ENCODE measurements around the gene NEMP2.

The NEMP2 gene

GRCh38 chr2:190467575-190468083 is 66.9 kb downstream of the NEMP2 start:
- ATAC-seq = peak; percentile 25; the same call in 1 of the 3 replicates
- TF ChIP-seq ZFP3 (CRISPR knock-in tag; IDR thresholded peaks at IDR 0.05) (no peak), ISL1 (CRISPR knock-in tag; IDR thresholded peaks at IDR 0.05) (no peak), TSHZ2 (CRISPR knock-in tag; IDR thresholded peaks at IDR 0.05) (no peak), TOX (CRISPR knock-in tag; IDR thresholded peaks at IDR 0.05; ENCODE audit: borderline replicate concordance) (no peak), CREB5 (CRISPR knock-in tag; IDR thresholded peaks at IDR 0.05; ENCODE audit: low read depth) (no peak), RARB (CRISPR knock-in tag; IDR thresholded peaks at IDR 0.05) (no peak), PPARA (CRISPR knock-in tag; IDR thresholded peaks at IDR 0.05; ENCODE audit: borderline replicate concordance) (no peak), ZFP30 (CRISPR knock-in tag; IDR thresholded peaks at IDR 0.05) (no peak), CSDC2 (CRISPR knock-in tag; IDR thresholded peaks at IDR 0.05) (no peak), ZNF70 (CRISPR knock-in tag; IDR thresholded peaks at IDR 0.05) (no peak), OSR1 (CRISPR knock-in tag; IDR thresholded peaks at IDR 0.05) (no peak), ESRRG (CRISPR knock-in tag; IDR thresholded peaks at IDR 0.05) (no peak), ARNTL (CRISPR knock-in tag; IDR thresholded peaks at IDR 0.05; ENCODE audit: borderline replicate concordance, low read depth) (no peak), ZC3H10 (CRISPR knock-in tag; IDR thresholded peaks at IDR 0.05) (no peak)

GRCh38 chr2:190466819-190467446 is 67.6 kb downstream of the NEMP2 start:
- peak; percentile 14 for ATAC-seq
- TF ChIP-seq ZNF70 (CRISPR knock-in tag; IDR thresholded peaks at IDR 0.05) (no peak), CSRNP3 (CRISPR knock-in tag; IDR thresholded peaks at IDR 0.05) (no peak), ZC3H10 (CRISPR knock-in tag; IDR thresholded peaks at IDR 0.05) (no peak), TCF4 (CRISPR knock-in tag; IDR thresholded peaks at IDR 0.05; ENCODE audit: borderline replicate concordance) (no peak), ARNTL (CRISPR knock-in tag; IDR thresholded peaks at IDR 0.05; ENCODE audit: borderline replicate concordance, low read depth) (no peak), SNAI2 (CRISPR knock-in tag; IDR thresholded peaks at IDR 0.05) (no peak), ZFP30 (CRISPR knock-in tag; IDR thresholded peaks at IDR 0.05) (no peak), ZFP3 (CRISPR knock-in tag; IDR thresholded peaks at IDR 0.05) (no peak), ESRRG (CRISPR knock-in tag; IDR thresholded peaks at IDR 0.05) (no peak), POU6F1 (CRISPR knock-in tag; IDR thresholded peaks at IDR 0.05; ENCODE audit: borderline replicate concordance, low read depth) (no peak)

GRCh38 chr2:190465060-190465459 is 69.5 kb downstream of the NEMP2 start:
- no peak for TF ChIP-seq ZFP3 (CRISPR knock-in tag; IDR thresholded peaks at IDR 0.05)
- no peak for TF ChIP-seq TSHZ2 (CRISPR knock-in tag; IDR thresholded peaks at IDR 0.05)
- TF ChIP-seq PPARA (CRISPR knock-in tag; IDR thresholded peaks at IDR 0.05; ENCODE audit: borderline replicate concordance) = no peak
- no peak for TF ChIP-seq TOX (CRISPR knock-in tag; IDR thresholded peaks at IDR 0.05; ENCODE audit: borderline replicate concordance)
- TF ChIP-seq ZNF70 (CRISPR knock-in tag; IDR thresholded peaks at IDR 0.05) = no peak
- TF ChIP-seq CREB5 (CRISPR knock-in tag; IDR thresholded peaks at IDR 0.05; ENCODE audit: low read depth) = no peak
- no peak for TF ChIP-seq ZNF8 (CRISPR knock-in tag; IDR thresholded peaks at IDR 0.05)
- no peak for ATAC-seq
